HepG2 (cell line): Measurements from ENCODE around the gene RPAP3. TPM values are rescaled to one million over a fixed set of nuclear protein-coding genes. Genes with fewer than 3 reads are reported as not detected.

ENCODE experiments used
- ELF3 ChIP-seq: IDR thresholded peaks from 2 replicates; pipeline ENCODE4 v1.6.1; 2016; ENCODE audit warnings: missing genetic modification reagents, missing compliant biosample characterization
- HNF4G ChIP-seq, 2 experiments: sonication (generic) in 1 of 2; formaldehyde crosslinking in 1 of 2; IDR thresholded peaks; 2 replicates each; pipeline versions ENCODE4 v1.4.0 to v1.6.1; 2011 to 2020; ENCODE audit warnings: borderline replicate concordance in 2 of 2, low read depth in 2 of 2, mild to moderate bottlenecking in 2 of 2, low read length in 1 of 2, missing genetic modification reagents in 1 of 2, moderate library complexity in 1 of 2
- HOXD1 ChIP-seq: sonication (generic); formaldehyde crosslinking; IDR thresholded peaks from 2 replicates; pipeline ENCODE4 v1.5.0; 2020; ENCODE audit warnings: missing genetic modification reagents
- RFX5 ChIP-seq: IDR thresholded peaks from 2 replicates; pipeline ENCODE4 v1.6.1; 2011; ENCODE audit warnings: low read depth, low read length, improper control_type of control experiment
- TBX2 ChIP-seq: sonication (generic); formaldehyde crosslinking; IDR thresholded peaks from 2 replicates; pipeline ENCODE4 v1.5.0; 2020; ENCODE audit warnings: missing genetic modification reagents, mild to moderate bottlenecking, borderline replicate concordance
- ZNF10 ChIP-seq: sonication (generic); formaldehyde crosslinking; IDR thresholded peaks from 2 replicates; pipeline ENCODE4 v1.4.0; 2020; ENCODE audit warnings: mild to moderate bottlenecking, low read depth, missing genetic modification reagents, borderline replicate concordance
- ZNF326 ChIP-seq: sonication (generic); formaldehyde crosslinking; IDR thresholded peaks from 2 replicates; pipeline ENCODE4 v1.4.0; 2020; ENCODE audit warnings: missing genetic modification reagents, borderline replicate concordance
- ZNF460 ChIP-seq: sonication (generic); formaldehyde crosslinking; IDR thresholded peaks from 2 replicates; pipeline ENCODE4 v1.5.1; 2020; ENCODE audit warnings: missing genetic modification reagents, mild to moderate bottlenecking, borderline replicate concordance
- ZNF562 ChIP-seq: sonication (generic); formaldehyde crosslinking; IDR thresholded peaks from 2 replicates; pipeline ENCODE4 v1.8.0; 2022; ENCODE audit warnings: missing genetic modification reagents, borderline replicate concordance
- ZNF788 ChIP-seq: sonication (generic); formaldehyde crosslinking; IDR thresholded peaks from 2 replicates; pipeline ENCODE4 v1.5.0; 2020; ENCODE audit warnings: mild to moderate bottlenecking, missing genetic modification reagents, borderline replicate concordance
- polyA plus RNA-seq, 8 experiments: library from polyadenylated mRNA; depleted of rRNA in 3 of 8; stranded (reverse) in 7 of 8; unstranded in 1 of 8; fragments of >200 nt; fragmentation: Illumina TruSeq in 4 of 8; extraction: Trizol in 4 of 8; gene quantifications; 2 replicates each; pipeline versions ENCODE4 v1.2.1 to v1.2.3, GENCODE V29; 2011 to 2016; ENCODE audit warnings: low read depth in 4 of 8, missing spikeins in 1 of 8, mixed read lengths in 1 of 8; ENCODE audit not compliant: insufficient read depth in 1 of 8
- total RNA-seq, 5 experiments: library from RNA; depleted of rRNA; stranded (reverse); fragments of >200 nt; fragmentation: Illumina TruSeq; extraction: Trizol; gene quantifications; 2 replicates each; pipeline ENCODE4 v1.2.3, GENCODE V29; 2016; ENCODE audit warnings: low read depth in 1 of 5
- TF ChIP-seq, protein P1 (sequence below): sonication (generic); formaldehyde crosslinking; IDR thresholded peaks from 2 replicates; pipeline ENCODE4 v1.8.0; 2022; ENCODE audit warnings: missing genetic modification reagents, mild to moderate bottlenecking, moderate library complexity, borderline replicate concordance
- TF ChIP-seq, protein P2 (sequence below): sonication (generic); formaldehyde crosslinking; IDR thresholded peaks from 2 replicates; pipeline ENCODE4 v1.5.0; 2020; ENCODE audit warnings: missing genetic modification reagents
- TF ChIP-seq, protein P3 (sequence below): sonication (generic); formaldehyde crosslinking; IDR thresholded peaks from 2 replicates; pipeline ENCODE4 v1.4.0; 2020; ENCODE audit warnings: missing genetic modification reagents
- TF ChIP-seq, protein P4 (sequence below): sonication (generic); formaldehyde crosslinking; IDR thresholded peaks from 2 replicates; pipeline ENCODE4 v1.4.0; 2020; ENCODE audit warnings: missing genetic modification reagents, borderline replicate concordance

The RPAP3 gene
- total and polyA plus RNA-seq, 2 of the 13 experiments (the other 11 are each of a cell fraction or from before 2014, with no cell fraction given), result 8.8 to 32.8 TPM

DNA sequence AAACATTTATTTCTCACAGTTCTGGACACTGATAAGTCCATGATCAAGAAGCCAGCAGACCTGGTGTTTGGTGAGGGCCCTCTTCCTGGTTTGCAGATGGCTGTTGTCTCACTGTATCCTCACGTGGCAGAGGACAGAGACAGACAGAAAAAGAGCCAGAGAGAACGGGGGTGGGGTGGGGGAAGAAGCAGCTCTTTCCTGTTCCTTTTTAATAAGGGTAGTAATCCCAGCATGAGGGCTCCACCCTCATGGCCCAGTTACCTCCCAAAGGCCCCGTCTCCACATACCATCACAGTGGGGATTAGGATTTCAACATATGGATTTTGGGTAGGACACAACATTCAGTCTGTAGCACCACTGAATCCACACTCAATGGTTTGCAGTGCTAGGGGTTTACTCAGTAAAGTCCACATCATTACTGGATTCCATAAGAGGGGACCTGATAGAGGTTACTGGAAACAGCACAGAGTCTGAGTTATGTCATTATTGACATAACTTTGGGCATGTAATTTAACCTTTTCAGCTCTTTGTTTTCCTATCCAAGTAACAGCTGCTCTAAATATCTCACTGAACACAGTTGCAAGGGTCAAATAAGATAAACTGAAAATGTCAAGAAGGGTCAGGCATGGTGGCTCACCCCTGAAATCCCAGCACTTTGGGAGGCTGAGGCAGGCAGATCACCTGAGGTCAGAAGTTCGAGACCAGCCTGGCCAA is 53.2 kb downstream of the RPAP3 start (continued):
- TF ChIP-seq ZNF788 (peak; percentile 49; the same call in 1 of the 2 replicates), ELF3 (CRISPR knock-in tag) (peak; percentile 53; the same call in 1 of the 2 replicates), ZNF460 (CRISPR knock-in tag) (peak; percentile 99), HNF4G (IDR thresholded peaks at IDR 0.05; ENCODE audit: borderline replicate concordance, low read depth, low read length) (peak; percentile 66), HNF4G (CRISPR knock-in tag; IDR thresholded peaks at IDR 0.05; ENCODE audit: borderline replicate concordance, low read depth) (0 out of 2 replicates have a peak, but pooled peaks have one; percentile 37), ZNF10 (no peak), ZNF562 (CRISPR knock-in tag) (no peak), ZNF326 (no peak), RFX5 (no peak), HOXD1 (CRISPR knock-in tag) (no peak), TBX2 (CRISPR knock-in tag) (peak; percentile 87)
- TF ChIP-seq, protein P1, sequence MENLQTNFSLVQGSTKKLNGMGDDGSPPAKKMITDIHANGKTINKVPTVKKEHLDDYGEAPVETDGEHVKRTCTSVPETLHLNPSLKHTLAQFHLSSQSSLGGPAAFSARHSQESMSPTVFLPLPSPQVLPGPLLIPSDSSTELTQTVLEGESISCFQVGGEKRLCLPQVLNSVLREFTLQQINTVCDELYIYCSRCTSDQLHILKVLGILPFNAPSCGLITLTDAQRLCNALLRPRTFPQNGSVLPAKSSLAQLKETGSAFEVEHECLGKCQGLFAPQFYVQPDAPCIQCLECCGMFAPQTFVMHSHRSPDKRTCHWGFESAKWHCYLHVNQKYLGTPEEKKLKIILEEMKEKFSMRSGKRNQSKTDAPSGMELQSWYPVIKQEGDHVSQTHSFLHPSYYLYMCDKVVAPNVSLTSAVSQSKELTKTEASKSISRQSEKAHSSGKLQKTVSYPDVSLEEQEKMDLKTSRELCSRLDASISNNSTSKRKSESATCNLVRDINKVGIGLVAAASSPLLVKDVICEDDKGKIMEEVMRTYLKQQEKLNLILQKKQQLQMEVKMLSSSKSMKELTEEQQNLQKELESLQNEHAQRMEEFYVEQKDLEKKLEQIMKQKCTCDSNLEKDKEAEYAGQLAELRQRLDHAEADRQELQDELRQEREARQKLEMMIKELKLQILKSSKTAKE (CRISPR knock-in tag), result peak; percentile 69; the same call in 1 of the 2 replicates
- TF ChIP-seq, protein P2, sequence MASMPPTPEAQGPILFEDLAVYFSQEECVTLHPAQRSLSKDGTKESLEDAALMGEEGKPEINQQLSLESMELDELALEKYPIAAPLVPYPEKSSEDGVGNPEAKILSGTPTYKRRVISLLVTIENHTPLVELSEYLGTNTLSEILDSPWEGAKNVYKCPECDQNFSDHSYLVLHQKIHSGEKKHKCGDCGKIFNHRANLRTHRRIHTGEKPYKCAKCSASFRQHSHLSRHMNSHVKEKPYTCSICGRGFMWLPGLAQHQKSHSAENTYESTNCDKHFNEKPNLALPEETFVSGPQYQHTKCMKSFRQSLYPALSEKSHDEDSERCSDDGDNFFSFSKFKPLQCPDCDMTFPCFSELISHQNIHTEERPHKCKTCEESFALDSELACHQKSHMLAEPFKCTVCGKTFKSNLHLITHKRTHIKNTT (CRISPR knock-in tag), result no peak
- TF ChIP-seq, protein P3, sequence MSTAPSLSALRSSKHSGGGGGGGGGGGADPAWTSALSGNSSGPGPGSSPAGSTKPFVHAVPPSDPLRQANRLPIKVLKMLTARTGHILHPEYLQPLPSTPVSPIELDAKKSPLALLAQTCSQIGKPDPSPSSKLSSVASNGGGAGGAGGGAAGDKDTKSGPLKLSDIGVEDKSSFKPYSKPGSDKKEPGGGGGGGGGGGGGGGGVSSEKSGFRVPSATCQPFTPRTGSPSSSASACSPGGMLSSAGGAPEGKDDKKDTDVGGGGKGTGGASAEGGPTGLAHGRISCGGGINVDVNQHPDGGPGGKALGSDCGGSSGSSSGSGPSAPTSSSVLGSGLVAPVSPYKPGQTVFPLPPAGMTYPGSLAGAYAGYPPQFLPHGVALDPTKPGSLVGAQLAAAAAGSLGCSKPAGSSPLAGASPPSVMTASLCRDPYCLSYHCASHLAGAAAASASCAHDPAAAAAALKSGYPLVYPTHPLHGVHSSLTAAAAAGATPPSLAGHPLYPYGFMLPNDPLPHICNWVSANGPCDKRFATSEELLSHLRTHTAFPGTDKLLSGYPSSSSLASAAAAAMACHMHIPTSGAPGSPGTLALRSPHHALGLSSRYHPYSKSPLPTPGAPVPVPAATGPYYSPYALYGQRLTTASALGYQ (CRISPR knock-in tag), result peak; percentile 52; the same call in 1 of the 2 replicates
- TF ChIP-seq, protein P4, sequence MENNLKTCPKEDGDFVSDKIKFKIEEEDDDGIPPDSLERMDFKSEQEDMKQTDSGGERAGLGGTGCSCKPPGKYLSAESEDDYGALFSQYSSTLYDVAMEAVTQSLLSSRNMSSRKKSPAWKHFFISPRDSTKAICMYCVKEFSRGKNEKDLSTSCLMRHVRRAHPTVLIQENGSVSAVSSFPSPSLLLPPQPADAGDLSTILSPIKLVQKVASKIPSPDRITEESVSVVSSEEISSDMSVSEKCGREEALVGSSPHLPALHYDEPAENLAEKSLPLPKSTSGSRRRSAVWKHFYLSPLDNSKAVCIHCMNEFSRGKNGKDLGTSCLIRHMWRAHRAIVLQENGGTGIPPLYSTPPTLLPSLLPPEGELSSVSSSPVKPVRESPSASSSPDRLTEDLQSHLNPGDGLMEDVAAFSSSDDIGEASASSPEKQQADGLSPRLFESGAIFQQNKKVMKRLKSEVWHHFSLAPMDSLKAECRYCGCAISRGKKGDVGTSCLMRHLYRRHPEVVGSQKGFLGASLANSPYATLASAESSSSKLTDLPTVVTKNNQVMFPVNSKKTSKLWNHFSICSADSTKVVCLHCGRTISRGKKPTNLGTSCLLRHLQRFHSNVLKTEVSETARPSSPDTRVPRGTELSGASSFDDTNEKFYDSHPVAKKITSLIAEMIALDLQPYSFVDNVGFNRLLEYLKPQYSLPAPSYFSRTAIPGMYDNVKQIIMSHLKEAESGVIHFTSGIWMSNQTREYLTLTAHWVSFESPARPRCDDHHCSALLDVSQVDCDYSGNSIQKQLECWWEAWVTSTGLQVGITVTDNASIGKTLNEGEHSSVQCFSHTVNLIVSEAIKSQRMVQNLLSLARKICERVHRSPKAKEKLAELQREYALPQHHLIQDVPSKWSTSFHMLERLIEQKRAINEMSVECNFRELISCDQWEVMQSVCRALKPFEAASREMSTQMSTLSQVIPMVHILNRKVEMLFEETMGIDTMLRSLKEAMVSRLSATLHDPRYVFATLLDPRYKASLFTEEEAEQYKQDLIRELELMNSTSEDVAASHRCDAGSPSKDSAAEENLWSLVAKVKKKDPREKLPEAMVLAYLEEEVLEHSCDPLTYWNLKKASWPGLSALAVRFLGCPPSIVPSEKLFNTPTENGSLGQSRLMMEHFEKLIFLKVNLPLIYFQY, result no peak
